K562 (cell line): ENCODE measurements around the gene CACNA1A. TPM values are rescaled to one million over a fixed set of nuclear protein-coding genes. Genes with fewer than 3 reads are reported as not detected.

ENCODE experiments used
- ATF3 ChIP-seq, 2 experiments: fragments of 450-650 bp in 1 of 2; sonication (generic) in 1 of 2; formaldehyde crosslinking in 1 of 2; IDR thresholded peaks in 1 of 2; conservative IDR thresholded peaks in 1 of 2; 2 replicates each; pipeline versions ENCODE4 v1.6.1 to v1.8.1; 2016 to 2023; ENCODE audit warnings: mild to moderate bottlenecking in 2 of 2, moderate library complexity in 2 of 2, inconsistent platforms in 1 of 2, missing genetic modification reagents in 1 of 2
- ATF4 ChIP-seq: fragments of 450-650 bp; formaldehyde crosslinking; IDR thresholded peaks from 2 replicates; pipeline ENCODE4 v1.4.0; 2022; ENCODE audit warnings: mild to moderate bottlenecking, moderate library complexity
- CCAR2 ChIP-seq: fragments of 200-400 bp; formaldehyde crosslinking; IDR thresholded peaks from 2 replicates; pipeline ENCODE4 v1.6.1; 2017; ENCODE audit warnings: mild to moderate bottlenecking, low read depth, low read length
- FOSL1 ChIP-seq: fragments of 200-800 bp; sonication (Bioruptor generic); conservative IDR thresholded peaks from 2 replicates; pipeline ENCODE4 v1.6.1; 2016; ENCODE audit warnings: missing genetic modification characterization, missing compliant biosample characterization
- HDGF ChIP-seq: fragments of 450-650 bp; IDR thresholded peaks from 2 replicates; pipeline ENCODE4 v1.6.1; 2016
- MBD1 ChIP-seq: fragments of 250-450 bp; sonication (Bioruptor Pico); IDR thresholded peaks from 2 replicates; pipeline ENCODE4 v1.8.0; 2022; ENCODE audit warnings: inconsistent platforms
- SRF ChIP-seq, 2 experiments: fragments of 250-450, 450-650 bp in 1 of 2; sonication (Bioruptor Pico) in 1 of 2; sonication (generic) in 1 of 2; formaldehyde crosslinking; IDR thresholded peaks; 2 replicates each; pipeline versions ENCODE4 v1.5.0 to v1.5.1; 2020 to 2022; ENCODE audit warnings: mild to moderate bottlenecking in 1 of 2, missing genetic modification reagents in 1 of 2
- TFAP4 ChIP-seq: sonication (generic); formaldehyde crosslinking; IDR thresholded peaks from 2 replicates; pipeline ENCODE4 v1.8.0; 2022; ENCODE audit warnings: missing genetic modification reagents, mild to moderate bottlenecking, moderate library complexity, borderline replicate concordance
- ZNF444 ChIP-seq: fragments of 250-450 bp; sonication (Bioruptor Pico); IDR thresholded peaks from 2 replicates; pipeline ENCODE4 v1.4.0; 2020; ENCODE audit warnings: mild to moderate bottlenecking, moderate library complexity
- ZNF551 ChIP-seq: fragments of 250-450 bp; sonication (Bioruptor Pico); IDR thresholded peaks from 2 replicates; pipeline ENCODE4 v1.5.0; 2021; ENCODE audit warnings: mild to moderate bottlenecking, moderate library complexity
- ZNF778 ChIP-seq: fragments of 450-650 bp; formaldehyde crosslinking; IDR thresholded peaks from 2 replicates; pipeline ENCODE4 v1.4.0; 2020; ENCODE audit warnings: mild to moderate bottlenecking, moderate library complexity
- polyA plus RNA-seq, 8 experiments: library from polyadenylated mRNA; depleted of rRNA in 4 of 8; stranded (reverse) in 5 of 8; unstranded in 3 of 8; fragments of >200 nt; fragmentation: Nextera tagmentation in 2 of 8; fragmentation: Illumina TruSeq in 1 of 8; extraction: Ambion mirVana in 2 of 8; extraction: Trizol in 1 of 8; gene quantifications; 2 replicates each; pipeline versions ENCODE4 v1.2.1 to v1.2.3, GENCODE V29; 2011 to 2014; ENCODE audit warnings: inconsistent platforms in 1 of 8, missing spikeins in 1 of 8
- total RNA-seq, 7 experiments: library from RNA; depleted of rRNA in 6 of 7; stranded (reverse); fragments of >200 nt in 6 of 7; fragmentation: Illumina TruSeq in 2 of 7; extraction: Trizol in 2 of 7; gene quantifications; 2 replicates each; pipeline versions ENCODE4 v1.2.1 to v1.2.3, GENCODE V29; 2011 to 2021; ENCODE audit warnings: low replicate concordance in 1 of 7

The CACNA1A gene
- total and polyA plus RNA-seq, 9 of the 15 experiments (the other 6 are each of a cell fraction or from before 2014, with no cell fraction given) = 0.03 to 0.20 (median 0.09) TPM; not detected in 1

- TF ChIP-seq FOSL1 (tag) (peak; percentile 97), CCAR2 (no peak), ATF3 (IDR thresholded peaks at IDR 0.05) (peak; percentile 94), ATF3 (CRISPR knock-in tag; conservative IDR thresholded peaks at IDR 0.05) (peak; percentile 60; the same call in 1 of the 2 replicates), SRF (CRISPR knock-in tag; IDR thresholded peaks at IDR 0.05) (no peak), ZNF778 (CRISPR knock-in tag) (no peak), HDGF (no peak), ATF4 (CRISPR knock-in tag) (no peak), MBD1 (CRISPR knock-in tag) (no peak), TFAP4 (CRISPR knock-in tag) (no peak), ZNF444 (no peak), ZNF551 (CRISPR knock-in tag) (no peak)
Measured at GRCh38 chr19:13260883-13261653, 245.2 kb downstream of the CACNA1A start (continued).
